ENCODE data around the gene CORO2A. TPM values are rescaled to one million over a fixed set of nuclear protein-coding genes. Genes with fewer than 3 reads are reported as not detected.

The CORO2A gene
- total and polyA plus RNA-seq, 2 of the 8 experiments (the other 6 are each of a cell fraction or from before 2014, with no cell fraction given) = 13.7 to 27.9 TPM

GRCh38 chr9:98100456-98100855 lies 92.0 kb downstream of the CORO2A start:
- Histone ChIP-seq H3K4ac (replicated peaks; ENCODE audit: insufficient read length, low read depth, low read length) (no peak overlapping the region), H2BK5ac (ENCODE audit: low read depth, low read length) (no peak overlapping the region), H2AFZ (ENCODE audit: low read length) (no peak overlapping the region), H4K5ac (ENCODE audit: insufficient read length, low read depth, low read length) (no peak overlapping the region), H3K9me3 (ENCODE audit: insufficient read depth in 2 of 2, low read depth in 1 of 2, low read length in 1 of 2) (no peaks in the 10 kb centered on the region), H3K4me3 (ENCODE audit: extremely low read depth in 1 of 4, insufficient read depth in 2 of 4, low read depth in 3 of 4, low read length in 4 of 4) (no peak overlapping the region), H3K36me3 (ENCODE audit: control insufficient read depth in 2 of 4, insufficient read depth in 4 of 4, low read length in 3 of 4) (peaks cover 0 to 3% (median 0%) of the 10 kb centered on the region in 4 experiments; a peak in 2 of 8 replicates), H3K27ac (ENCODE audit: low read depth, low read length) (no peak overlapping the region), H3K56ac (replicated peaks; ENCODE audit: insufficient read length, low read depth, low read length) (no peak overlapping the region), H3K27me3 (replicated peaks in 1 of 4; ENCODE audit: control insufficient read depth in 3 of 4, extremely low read depth in 1 of 4, insufficient read depth in 3 of 4, low read length in 3 of 4) (no peaks in the 10 kb centered on the region), H3K18ac (ENCODE audit: extremely low read depth, low read length) (no peak overlapping the region), H2BK12ac (ENCODE audit: low read depth, low read length) (no peak overlapping the region), H3K23ac (ENCODE audit: insufficient read length) (no peak overlapping the region), H3K79me1 (ENCODE audit: low read depth, low read length) (no peaks in the 10 kb centered on the region), H4K91ac (replicated peaks; ENCODE audit: insufficient read length, low read length) (no peak overlapping the region), H3K9ac (replicated peaks in 1 of 4; ENCODE audit: extremely low read depth in 1 of 4, low read depth in 3 of 4, low read length in 3 of 4) (no peak overlapping the region), H3K23me2 (ENCODE audit: low read depth, low read length) (0 out of 2 replicates have a peak, but pooled peaks cover 3% of the 10 kb centered on the region), H4K20me1 (replicated peaks in 1 of 2; ENCODE audit: control insufficient read depth in 1 of 2, insufficient read depth in 2 of 2, low read length in 2 of 2) (peaks cover 1 to 2% of the 10 kb centered on the region in 2 experiments), H2BK15ac (ENCODE audit: low read length) (no peak overlapping the region), H3K14ac (ENCODE audit: insufficient read length) (no peak overlapping the region), H4K8ac (ENCODE audit: extremely low read depth, insufficient read depth, low read length) (no peak overlapping the region), H2BK20ac (ENCODE audit: low read length) (no peak overlapping the region), H3K4me2 (ENCODE audit: insufficient read depth in 1 of 2, low read depth in 2 of 2, low read length in 2 of 2) (no peak overlapping the region), H2AK5ac (ENCODE audit: low read depth, low read length) (no peak overlapping the region), H3K79me2 (ENCODE audit: control insufficient read depth in 1 of 2, insufficient read depth in 2 of 2, low read length in 2 of 2) (no peaks in the 10 kb centered on the region), H2BK120ac (replicated peaks; ENCODE audit: low read depth, low read length) (no peak overlapping the region), H3K4me1 (replicated peaks in 1 of 4; ENCODE audit: control insufficient read depth in 3 of 4, insufficient read depth in 4 of 4, low read length in 3 of 4) (peaks cover 0 to 5% (median 1%) of the 10 kb centered on the region in 4 experiments; a peak in 3 of 7 replicates)
- CTCF ChIA-PET (ENCODE audit: partially characterized antibody) = interaction anchor here (1.3 kb wide), 1 partner anchor 106 kb away, joined by 3 read pairs; no protein-coding TSS in a partner anchor
- FAIRE-seq = no peak
- DNase-seq (ENCODE audit: low read depth in 1 of 2, low spot score in 2 of 2) = no peak
- POLR2A ChIA-PET (ENCODE audit: partially characterized antibody) = interaction anchor here (1.3 kb wide), 1 partner anchor 68 kb away, joined by 3 read pairs; no protein-coding TSS in a partner anchor
- TF ChIP-seq SP1 (IDR thresholded peaks at IDR 0.05; ENCODE audit: low read depth, low read length) (no peak), NANOG (IDR thresholded peaks at IDR 0.05; ENCODE audit: insufficient read depth, low read depth, low read length, poor library complexity, severe bottlenecking) (no peak), SAP30 (IDR thresholded peaks at IDR 0.05; ENCODE audit: insufficient read depth, insufficient replicate concordance, low read length) (no peak), POLR2AphosphoS5 (IDR thresholded peaks at IDR 0.05; ENCODE audit: low read depth, low read length) (no peak), EP300 (IDR thresholded peaks at IDR 0.05; ENCODE audit: borderline replicate concordance in 1 of 2, low read depth in 2 of 2, low read length in 2 of 2) (no peak), CBX5 (IDR thresholded peaks at IDR 0.05; ENCODE audit: low read depth, low read length) (no peak), POU5F1 (IDR thresholded peaks at IDR 0.05; ENCODE audit: low read depth, low read length) (no peak)
